Measurements from ENCODE around the gene TMEM62.

The TMEM62 gene

DNA sequence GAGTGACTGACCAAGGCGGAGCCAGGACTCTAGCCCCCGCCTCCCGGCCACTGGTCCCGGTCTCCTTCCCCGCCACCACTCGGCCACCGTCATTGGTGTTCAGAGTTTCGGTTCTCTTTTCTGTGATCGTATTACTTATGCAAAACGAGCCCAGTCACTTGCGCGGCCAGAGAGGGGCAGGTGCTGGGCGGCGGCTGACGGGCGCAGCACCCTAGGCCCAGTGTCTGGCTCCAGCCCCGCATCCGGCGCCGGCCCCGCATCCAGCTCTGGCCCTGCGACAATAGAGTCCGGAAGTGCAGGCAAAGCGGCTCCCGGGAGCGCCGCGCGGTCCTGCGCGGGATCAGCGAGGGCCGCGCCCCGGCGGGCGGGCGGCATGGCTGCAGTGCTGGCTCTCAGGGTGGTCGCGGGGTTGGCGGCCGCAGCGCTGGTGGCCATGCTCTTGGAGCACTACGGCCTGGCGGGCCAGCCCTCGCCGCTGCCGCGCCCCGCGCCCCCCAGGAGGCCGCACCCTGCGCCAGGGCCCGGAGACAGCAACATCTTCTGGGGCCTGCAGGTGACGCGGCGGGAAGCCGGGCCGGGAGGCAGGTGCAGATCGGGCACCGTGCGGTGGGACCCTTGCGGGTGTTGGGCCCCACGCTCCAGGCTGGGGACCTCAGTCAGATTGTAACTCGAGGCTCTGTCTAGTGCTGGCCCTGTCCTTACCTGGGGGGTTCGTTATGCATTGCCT, at the start of gene TMEM62:
TMEM62 (plus strand) TSS at position 157 of the 727 bp plus-strand sequence; CDS start at position 374, 217 bp downstream.
- peak; percentile 69 for DNase-seq

DNA sequence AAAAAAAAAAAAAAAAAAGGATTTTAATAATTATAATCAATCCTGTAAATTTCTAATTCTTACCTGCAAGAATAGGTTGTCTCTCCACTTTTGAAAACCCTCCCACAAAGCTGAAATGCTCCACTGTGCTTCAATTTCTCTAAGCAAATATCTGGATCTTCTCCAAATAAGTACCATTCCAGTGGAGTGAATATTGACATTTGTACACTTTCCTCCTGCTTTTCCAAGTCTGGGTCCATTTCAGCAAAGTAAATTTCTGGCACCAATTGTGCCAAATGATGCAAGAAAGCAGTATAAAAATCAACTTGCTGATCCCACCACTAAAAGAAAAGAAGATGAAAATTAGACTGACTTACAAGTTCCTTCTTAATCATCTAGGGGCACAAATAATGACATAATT, 47.5 kb upstream of the TMEM62 start:
- no peak for DNase-seq

GRCh38 chr15:43086551-43086950, 46.8 kb upstream of the TMEM62 start:
- DNase-seq, result no peak

GRCh38 chr15:43091859-43092258, 41.5 kb upstream of the TMEM62 start:
- DNase-seq, result no peak

GRCh38 chr15:43093026-43093425, 40.4 kb upstream of the TMEM62 start:
- no peak for DNase-seq

DNA sequence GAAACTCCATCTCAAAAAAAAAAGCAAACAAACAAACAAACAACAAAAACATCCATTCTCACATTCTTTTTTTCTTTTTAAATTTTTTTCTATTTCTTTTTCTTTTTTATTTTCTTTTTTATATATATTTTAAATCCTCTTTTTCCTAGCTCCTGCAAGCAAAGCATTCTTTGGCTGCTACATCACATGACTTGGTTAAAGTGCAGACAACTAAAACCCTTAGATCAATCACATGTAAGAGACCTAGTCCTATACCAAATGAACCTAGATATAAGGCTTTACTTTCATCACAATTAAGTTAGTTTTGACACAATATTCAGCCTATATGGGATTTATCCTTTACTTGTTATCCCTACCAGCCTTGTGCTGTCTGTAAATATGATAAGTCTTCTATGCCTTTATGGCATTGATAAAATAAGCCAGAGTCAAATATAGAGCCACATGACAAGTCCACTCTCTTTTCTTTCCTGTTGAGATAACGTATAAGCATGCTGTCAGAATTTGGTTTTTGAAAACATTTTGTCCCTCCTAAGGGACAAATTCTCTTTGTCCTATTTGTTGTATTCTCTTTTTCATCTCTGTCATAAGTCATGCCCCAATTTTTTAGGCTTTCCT, 38.9 kb upstream of the TMEM62 start:
- DNase-seq, result no peak

DNA sequence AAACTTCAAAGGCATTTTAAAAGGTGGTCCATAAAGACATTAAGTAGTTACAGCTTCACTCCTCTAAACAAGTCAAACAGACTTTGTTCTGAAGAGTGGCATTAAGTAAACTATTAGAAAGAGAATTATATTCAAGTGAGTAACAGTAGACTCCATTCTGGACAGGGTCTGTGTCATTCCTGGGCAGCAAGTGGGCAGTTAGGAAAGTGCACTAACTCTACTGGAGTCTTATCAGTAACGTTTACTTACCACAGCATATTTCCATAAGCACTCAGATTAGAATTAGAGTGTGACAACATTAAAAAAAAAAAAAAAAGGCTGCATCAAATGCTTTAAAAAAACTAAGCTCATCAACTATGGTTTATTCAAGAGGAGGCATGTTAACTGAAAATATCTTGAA, 38.1 kb upstream of the TMEM62 start:
- no peak for DNase-seq

GRCh38 chr15:43095708-43096347, 37.6 kb upstream of the TMEM62 start:
- DNase-seq, result no peak

DNA sequence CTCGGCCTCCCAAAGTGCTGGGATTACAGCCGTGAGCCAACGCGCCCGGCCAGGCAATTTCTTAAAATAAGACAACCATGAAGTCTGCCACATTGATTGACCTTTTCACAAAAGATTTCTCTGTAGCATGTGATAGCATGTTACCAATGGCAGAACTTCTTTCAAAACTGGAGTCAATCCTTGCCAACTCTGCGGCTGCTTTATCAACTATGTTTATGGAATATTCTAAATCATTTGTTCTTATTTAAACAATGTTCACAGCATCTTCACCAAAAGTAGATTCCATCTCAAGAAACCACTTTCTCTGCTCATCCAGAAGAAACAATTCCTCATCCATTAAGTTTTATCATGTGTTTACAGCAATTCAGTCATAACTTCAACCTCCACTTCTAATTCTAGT, 37.0 kb upstream of the TMEM62 start:
- DNase-seq, result no peak

DNA sequence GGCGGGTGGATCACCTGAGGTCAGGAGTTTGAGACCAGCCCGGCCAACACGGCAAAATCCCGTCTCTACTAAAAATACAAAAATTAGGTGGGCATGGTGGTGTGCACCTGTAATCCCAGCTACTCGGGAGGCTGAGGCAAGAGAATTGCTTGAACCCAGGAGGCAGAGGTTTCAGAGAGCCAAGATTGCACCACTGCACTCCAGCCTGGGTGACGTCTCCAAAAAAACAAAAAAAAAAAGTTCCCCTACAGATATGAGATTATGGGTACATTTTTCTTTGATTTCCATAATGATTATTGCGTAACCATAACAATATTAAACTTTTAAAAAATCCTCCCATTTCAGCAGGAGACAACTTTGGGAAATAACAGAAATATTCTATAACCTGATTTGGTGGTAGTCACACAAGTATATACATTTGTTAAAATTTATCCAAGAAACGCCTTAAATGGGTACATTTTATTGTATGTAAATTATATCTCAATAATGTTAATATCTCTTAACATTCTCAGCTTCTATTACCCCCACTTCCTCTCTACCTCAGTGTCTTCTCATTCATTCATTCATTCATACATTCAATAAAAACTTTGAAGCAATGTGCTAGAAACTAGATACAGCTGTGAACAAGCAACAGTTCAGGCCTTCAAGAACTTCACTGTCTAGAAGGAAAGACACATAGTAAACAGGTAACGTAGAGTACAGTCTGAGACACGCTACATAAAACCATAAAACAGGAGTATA, 34.1 kb upstream of the TMEM62 start:
- DNase-seq, result no peak

- no peak for DNase-seq
Observed at GRCh38 chr15:43100971-43101370, 32.4 kb upstream of the TMEM62 start.

GRCh38 chr15:43102187-43102586, 31.2 kb upstream of the TMEM62 start:
- no peak for DNase-seq

GRCh38 chr15:43103907-43104306, 29.5 kb upstream of the TMEM62 start:
- no peak for DNase-seq

DNA sequence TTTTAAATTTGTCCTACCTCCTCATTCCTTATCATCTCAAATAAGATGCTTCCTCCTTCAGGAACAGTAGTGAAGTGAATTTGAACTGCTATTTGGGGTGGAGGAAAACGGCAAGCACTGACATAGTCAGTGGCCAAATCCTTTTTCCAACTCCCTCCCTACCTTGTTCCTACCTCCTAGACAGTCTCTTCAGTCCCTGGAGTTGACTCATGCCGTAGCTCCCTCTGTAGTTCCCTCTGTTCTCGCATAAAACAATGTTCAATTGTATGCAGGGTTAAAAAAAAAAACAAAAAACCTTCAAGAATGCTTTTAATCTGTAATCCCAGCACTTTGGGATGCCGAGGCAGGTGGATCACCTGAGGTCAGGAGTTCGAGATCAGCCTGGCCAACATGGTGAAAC, 29.0 kb upstream of the TMEM62 start:
- no peak for DNase-seq

DNA sequence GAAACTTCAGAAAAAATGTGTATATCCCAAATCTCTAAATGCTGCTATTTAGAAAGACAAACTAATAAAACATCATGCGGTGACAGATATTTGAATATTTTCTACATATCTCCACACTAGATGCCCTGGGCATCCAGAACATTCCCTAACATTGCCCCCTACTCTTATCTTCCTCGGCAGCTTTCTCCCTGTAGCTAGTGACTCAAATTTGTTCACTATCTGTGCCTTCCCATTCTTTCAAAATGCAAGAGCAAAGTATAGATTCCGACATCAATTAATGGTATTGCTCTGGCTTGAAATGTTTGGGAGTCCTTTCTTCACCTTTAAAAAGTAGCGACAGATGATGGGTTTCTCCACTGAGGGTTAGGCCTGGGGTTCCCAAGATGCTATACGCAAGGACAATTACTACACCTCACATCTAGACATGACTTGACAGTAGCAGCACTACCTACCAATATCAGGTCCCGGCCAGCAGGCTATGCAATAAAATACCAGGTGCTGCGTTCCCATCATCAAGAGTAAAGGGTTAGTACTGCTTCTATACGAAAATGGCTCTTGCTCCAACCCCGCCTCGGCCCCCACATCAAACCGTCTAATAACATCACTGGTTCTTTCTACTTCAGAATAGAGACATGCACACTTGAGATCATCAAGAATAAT, 28.2 kb upstream of the TMEM62 start:
- DNase-seq, result no peak

DNA sequence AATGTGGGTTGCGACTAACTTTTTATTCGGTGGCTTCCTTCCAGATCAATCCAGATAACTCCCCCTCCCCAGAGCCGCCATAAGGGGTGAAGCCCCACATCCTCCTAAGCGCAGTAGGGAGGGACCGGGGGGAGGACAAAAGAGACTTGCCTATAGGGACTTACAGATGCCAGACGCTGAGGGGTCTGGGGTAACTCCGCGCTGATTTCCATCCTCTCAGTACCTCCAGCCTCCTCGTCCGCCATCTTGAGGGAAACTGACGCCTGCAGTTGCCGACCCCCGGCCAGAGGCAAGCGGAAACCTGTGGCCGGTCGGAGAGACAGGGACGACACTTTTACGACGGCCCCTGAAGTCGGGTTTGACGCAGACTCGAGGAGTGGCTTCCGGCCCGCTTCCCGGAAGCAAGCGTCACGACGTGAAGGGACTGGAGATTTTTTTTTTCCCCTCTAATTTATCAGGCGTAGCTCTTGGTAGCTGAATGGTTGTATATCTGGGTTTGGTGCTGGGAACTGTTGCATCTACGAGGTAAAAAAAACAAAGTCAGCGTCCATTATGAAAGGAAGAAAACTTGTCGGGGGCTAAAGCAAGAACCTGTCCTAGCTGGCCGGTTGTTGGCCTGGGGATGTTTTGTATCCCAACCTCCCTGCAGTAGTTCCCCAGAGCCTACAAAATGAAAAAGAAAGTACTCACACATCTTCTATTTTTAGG, 27.5 kb upstream of the TMEM62 start, which contains the start of gene UBR1:
UBR1 (minus strand) TSS at position 261 of the 708 bp plus-strand sequence; CDS start at position 245, 16 bp downstream.
- peak; percentile 88 for DNase-seq

DNA sequence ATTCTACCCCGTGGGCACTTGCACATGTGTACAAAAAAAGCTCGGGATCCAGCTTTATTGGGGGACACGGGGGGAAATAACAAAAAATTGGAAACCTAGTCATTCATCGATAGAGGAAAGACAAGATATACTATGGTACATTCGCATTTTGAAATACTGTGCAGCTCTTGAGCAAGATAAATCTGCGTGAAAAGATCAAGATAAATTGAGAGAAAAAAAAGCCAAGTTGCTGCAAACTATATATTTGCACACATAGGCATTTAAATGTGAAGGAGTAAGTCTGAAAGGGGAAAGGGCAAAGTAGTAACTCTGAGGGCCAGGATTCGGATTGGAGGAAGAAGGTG, 26.9 kb upstream of the TMEM62 start:
- DNase-seq, result no peak

GRCh38 chr15:43107751-43108150, 25.6 kb upstream of the TMEM62 start:
- no peak for DNase-seq

DNA sequence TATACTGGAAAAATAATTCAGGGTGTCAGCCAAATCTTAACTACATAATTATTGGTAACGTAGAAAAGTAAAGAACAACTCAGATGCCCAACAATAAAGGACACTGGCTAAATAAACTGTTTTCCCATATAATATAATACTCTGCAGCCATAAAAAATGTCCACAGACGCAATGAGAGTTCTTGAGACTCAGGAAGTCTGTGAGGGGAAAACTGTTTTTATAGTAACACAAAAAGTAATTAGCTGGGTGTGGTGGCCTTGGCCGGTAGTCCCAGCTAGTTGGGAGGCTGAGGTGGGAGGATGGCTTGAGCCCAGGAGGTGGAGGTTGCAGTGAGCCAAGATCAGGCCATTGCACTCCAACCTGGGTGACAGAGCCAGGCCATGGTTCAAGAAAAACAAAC, 22.0 kb upstream of the TMEM62 start:
- DNase-seq, result no peak

DNA sequence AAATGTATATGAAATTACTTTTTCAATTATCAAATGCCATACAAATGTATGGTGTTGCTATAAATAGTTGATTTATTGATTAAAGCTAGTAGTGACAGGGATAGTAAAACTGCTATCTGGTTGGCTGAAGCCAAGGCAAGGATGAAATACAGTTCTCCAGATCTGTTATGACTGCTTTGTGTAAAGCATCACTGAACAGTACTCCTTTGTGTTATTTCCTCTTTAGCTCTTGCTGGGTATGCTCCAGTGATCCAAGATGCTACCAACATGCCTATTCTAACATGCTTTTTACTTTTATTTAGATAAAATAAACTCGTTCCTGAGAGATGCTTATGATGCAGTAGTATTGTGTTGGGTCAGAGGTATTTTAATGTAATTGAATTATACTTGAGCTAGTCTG, 15.1 kb upstream of the TMEM62 start:
- DNase-seq, result no peak

- no peak for DNase-seq
Observed at GRCh38 chr15:43118829-43119228, 14.6 kb upstream of the TMEM62 start.

DNA sequence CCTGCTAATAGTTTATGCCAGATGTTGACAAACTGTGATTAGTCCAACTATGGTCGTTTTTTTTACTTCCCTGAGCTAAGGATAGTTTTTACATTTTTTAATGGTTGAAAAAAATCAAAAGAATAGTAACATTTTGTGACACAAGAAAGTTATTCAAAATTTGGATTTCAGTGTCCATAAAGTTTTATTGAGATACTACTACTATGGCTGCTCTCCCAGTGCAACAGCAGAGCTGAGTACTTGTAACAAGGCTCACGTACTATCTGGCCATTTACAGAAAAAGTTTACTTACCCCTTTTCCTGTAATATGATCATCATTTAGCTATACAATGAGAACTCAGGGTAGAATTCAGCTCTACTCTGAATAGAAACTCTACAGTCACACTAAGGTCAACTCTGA, 11.5 kb upstream of the TMEM62 start:
- no peak for DNase-seq
